Measurements from ENCODE around the gene MYH14.

GRCh38 chr19:50268501-50268900 is 65.1 kb downstream of the MYH14 start:
- TF ChIP-seq CTCF (conservative IDR thresholded peaks at IDR 0.05) (no peak), ZFX (IDR thresholded peaks at IDR 0.05) (no peak)
